H1 (cell line): Measurements from ENCODE around the gene NDRG4. TPM values are rescaled to one million over a fixed set of nuclear protein-coding genes. Genes with fewer than 3 reads are reported as not detected.
A peak's percentile ranks its signal among the peaks of the same experiment; 100 is the strongest.

Source experiments
- CTCF ChIA-PET: fragments of 300-600 bp; sonication (Branson Sonifier 250); formaldehyde crosslinking; loops from one replicate; lab custom pipeline; 2021; ENCODE audit not compliant: partially characterized antibody; lab: Charles Lee
- POLR2A ChIA-PET: fragments of 300-600 bp; sonication (Branson Sonifier 250); formaldehyde crosslinking; loops from one replicate; lab custom pipeline; 2021; ENCODE audit warnings: inconsistent platforms; ENCODE audit not compliant: partially characterized antibody; lab: Charles Lee
- DNase-seq, 2 experiments: peaks; one replicate each; pipeline versions ENCODE4 v3.0.0 to v3.0.0-alpha.2; 2010 to 2022; ENCODE audit warnings: low spot score in 2 of 2, low read depth in 1 of 2, mixed read lengths in 1 of 2
- FAIRE-seq: peaks from 2 replicates; lab custom pipeline; 2011; peaks lifted over from hg19 to GRCh38; lab: Jason Lieb, UNC
- H2AFZ ChIP-seq: 2 replicates; pipeline ENCODE4 v1.8.1; 2012; ENCODE audit warnings: low read length, inconsistent platforms
- H2AK5ac ChIP-seq: 2 replicates; pipeline ENCODE4 v1.6.1; 2013; ENCODE audit warnings: low read depth, low read length
- H2BK120ac ChIP-seq: replicated peaks from 2 replicates; pipeline ENCODE3; 2013; ENCODE audit warnings: low read depth, low read length, inconsistent platforms
- H2BK12ac ChIP-seq: 2 replicates; pipeline ENCODE4 v1.6.1; 2013; ENCODE audit warnings: low read depth, low read length
- H2BK15ac ChIP-seq: 2 replicates; pipeline ENCODE4 v1.6.1; 2013; ENCODE audit warnings: low read length
- H2BK20ac ChIP-seq: 2 replicates; pipeline ENCODE4 v1.6.1; 2013; ENCODE audit warnings: low read length
- H2BK5ac ChIP-seq: 2 replicates; pipeline ENCODE4 v1.6.1; 2013; ENCODE audit warnings: low read depth, low read length
- H3K14ac ChIP-seq: 2 replicates; pipeline ENCODE4 v1.6.1; 2013; ENCODE audit warnings: inconsistent platforms; ENCODE audit not compliant: insufficient read length
- H3K18ac ChIP-seq: 2 replicates; pipeline ENCODE4 v1.6.1; 2013; ENCODE audit warnings: low read length; ENCODE audit errors: extremely low read depth
- H3K23ac ChIP-seq: 2 replicates; pipeline ENCODE4 v1.6.1; 2013; ENCODE audit warnings: inconsistent platforms; ENCODE audit not compliant: insufficient read length
- H3K23me2 ChIP-seq: 2 replicates; pipeline ENCODE4 v1.6.1; 2013; ENCODE audit warnings: low read depth, low read length
- H3K27ac ChIP-seq: 2 replicates; pipeline ENCODE4 v1.6.1; 2011; ENCODE audit warnings: low read depth, low read length, inconsistent platforms
- H3K27me3 ChIP-seq, 4 experiments: replicated peaks in 1 of 4; 1 replicate in 1 of 4; 2 replicates in 3 of 4; pipeline versions ENCODE4 v1.6.1 to v1.8.1; 2011 to 2013; ENCODE audit warnings: low read length in 3 of 4, mild to moderate bottlenecking in 3 of 4, inconsistent platforms in 2 of 4, mixed read lengths in 2 of 4, moderate library complexity in 1 of 4; ENCODE audit not compliant: control insufficient read depth in 3 of 4, insufficient read depth in 3 of 4; ENCODE audit errors: extremely low read depth in 1 of 4
- H3K36me3 ChIP-seq, 4 experiments: 2 replicates each; pipeline versions ENCODE4 v1.6.1 to v1.8.1; 2011 to 2013; ENCODE audit warnings: mild to moderate bottlenecking in 4 of 4, low read length in 3 of 4, moderate library complexity in 2 of 4, control low read depth in 1 of 4, inconsistent platforms in 1 of 4; ENCODE audit not compliant: insufficient read depth in 4 of 4, control insufficient read depth in 2 of 4
- H3K4ac ChIP-seq: replicated peaks from 2 replicates; pipeline ENCODE3; 2013; ENCODE audit warnings: low read length, low read depth, mixed read lengths, inconsistent platforms; ENCODE audit not compliant: insufficient read length
- H3K4me1 ChIP-seq, 4 experiments: replicated peaks in 1 of 4; 1 replicate in 1 of 4; 2 replicates in 3 of 4; pipeline versions ENCODE4 v1.6.1 to v1.8.1; 2011 to 2013; ENCODE audit warnings: low read length in 3 of 4, inconsistent platforms in 2 of 4, mixed read lengths in 1 of 4; ENCODE audit not compliant: insufficient read depth in 4 of 4, control insufficient read depth in 3 of 4
- H3K4me2 ChIP-seq, 2 experiments: 2 replicates each; pipeline versions ENCODE4 v1.6.1 to v1.8.1; 2011 to 2013; ENCODE audit warnings: low read depth in 2 of 2, low read length in 2 of 2, control low read depth in 1 of 2, inconsistent platforms in 1 of 2, mild to moderate bottlenecking in 1 of 2; ENCODE audit not compliant: insufficient read depth in 1 of 2
- H3K4me3 ChIP-seq, 4 experiments: fragments of 200-600, 300-600 bp in 1 of 4; sonication (generic), shearing (Covaris generic), sonication (Bioruptor Twin) in 1 of 4; 2 replicates each; pipeline versions ENCODE4 v1.5.1 to v1.8.1; 2011 to 2016; ENCODE audit warnings: low read length in 4 of 4, low read depth in 3 of 4, control low read depth in 2 of 4, inconsistent platforms in 2 of 4, mild to moderate bottlenecking in 2 of 4, mixed read lengths in 1 of 4, moderate library complexity in 1 of 4; ENCODE audit not compliant: insufficient read depth in 2 of 4; ENCODE audit errors: extremely low read depth in 1 of 4
- H3K56ac ChIP-seq: replicated peaks from 2 replicates; pipeline ENCODE3; 2013; ENCODE audit warnings: low read depth, mild to moderate bottlenecking, mixed read lengths, low read length, inconsistent platforms; ENCODE audit not compliant: insufficient read length
- H3K79me1 ChIP-seq: 2 replicates; pipeline ENCODE4 v1.6.1; 2013; ENCODE audit warnings: low read depth, low read length, control low read depth
- H3K79me2 ChIP-seq, 2 experiments: 2 replicates each; pipeline versions ENCODE4 v1.6.1 to v1.8.1; 2012 to 2013; ENCODE audit warnings: low read length in 2 of 2, mild to moderate bottlenecking in 2 of 2, inconsistent platforms in 1 of 2; ENCODE audit not compliant: insufficient read depth in 2 of 2, control insufficient read depth in 1 of 2
- H3K9ac ChIP-seq, 4 experiments: replicated peaks in 1 of 4; 1 replicate in 1 of 4; 2 replicates in 3 of 4; pipeline versions ENCODE4 v1.6.1 to v1.8.1; 2011 to 2013; ENCODE audit warnings: low read depth in 3 of 4, low read length in 3 of 4, control low read depth in 2 of 4, mild to moderate bottlenecking in 2 of 4, moderate library complexity in 2 of 4, inconsistent platforms in 1 of 4; ENCODE audit errors: extremely low read depth in 1 of 4
- H3K9me3 ChIP-seq, 2 experiments: 2 replicates each; pipeline versions ENCODE4 v1.6.1 to v1.8.1; 2012 to 2013; ENCODE audit warnings: mild to moderate bottlenecking in 2 of 2, moderate library complexity in 2 of 2, control low read depth in 1 of 2, inconsistent platforms in 1 of 2, low read depth in 1 of 2, low read length in 1 of 2, mixed read lengths in 1 of 2; ENCODE audit not compliant: insufficient read depth in 2 of 2
- H4K20me1 ChIP-seq, 2 experiments: replicated peaks in 1 of 2; 2 replicates each; pipeline versions ENCODE3 to v1.8.1; 2011 to 2013; ENCODE audit warnings: inconsistent platforms in 2 of 2, low read length in 2 of 2, mild to moderate bottlenecking in 1 of 2; ENCODE audit not compliant: insufficient read depth in 2 of 2, control insufficient read depth in 1 of 2
- H4K5ac ChIP-seq: 2 replicates; pipeline ENCODE4 v1.6.1; 2013; ENCODE audit warnings: low read length, low read depth, mixed read lengths, inconsistent platforms; ENCODE audit not compliant: insufficient read length
- H4K8ac ChIP-seq: 2 replicates; pipeline ENCODE4 v1.8.0; 2013; ENCODE audit warnings: mild to moderate bottlenecking, moderate library complexity, low read length, inconsistent platforms; ENCODE audit not compliant: insufficient read depth; ENCODE audit errors: extremely low read depth
- H4K91ac ChIP-seq: replicated peaks from 2 replicates; pipeline ENCODE3; 2013; ENCODE audit warnings: low read length, mixed read lengths, inconsistent platforms; ENCODE audit not compliant: insufficient read length
- BRCA1 ChIP-seq: IDR thresholded peaks from 2 replicates; pipeline ENCODE4 v1.6.1; 2012; ENCODE audit warnings: low read depth, low read length, improper control_type of control experiment
- EP300 ChIP-seq, 2 experiments: IDR thresholded peaks; 1 replicate in 1 of 2; 2 replicates in 1 of 2; pipeline ENCODE4 v1.6.1; 2011 to 2012; ENCODE audit warnings: low read depth in 2 of 2, low read length in 2 of 2, mild to moderate bottlenecking in 2 of 2, borderline replicate concordance in 1 of 2, inconsistent platforms in 1 of 2, moderate library complexity in 1 of 2
- HDAC6 ChIP-seq: IDR thresholded peaks from one replicate; pipeline ENCODE4 v1.7.1; 2012; ENCODE audit warnings: low read depth, mild to moderate bottlenecking, inconsistent platforms, low read length, moderate library complexity
- KDM1A ChIP-seq: fragments of 200-600, 300-600 bp; sonication (generic); IDR thresholded peaks from 2 replicates; pipeline ENCODE4 v1.7.1; 2016; ENCODE audit warnings: mild to moderate bottlenecking, low read length, borderline replicate concordance
- NRF1 ChIP-seq: IDR thresholded peaks from 2 replicates; pipeline ENCODE4 v1.6.1; 2011; ENCODE audit warnings: mild to moderate bottlenecking, low read depth, low read length, improper control_type of control experiment
- TBP ChIP-seq: IDR thresholded peaks from 2 replicates; pipeline ENCODE4 v1.6.1; 2011; ENCODE audit warnings: low read depth, low read length, improper control_type of control experiment
- WGBS, 2 experiments: shearing (Covaris generic) in 1 of 2; methylation state at CpG; one replicate each; pipeline versions ENCODE4 v1.1.6 to v1.1.7; 2013 to 2015; ENCODE audit warnings: low lambda C conversion rate in 2 of 2, mixed read lengths in 2 of 2, inconsistent platforms in 1 of 2, low coverage in 1 of 2, missing lambda C conversion rate in 1 of 2; ENCODE audit not compliant: insufficient replicate concordance in 2 of 2, insufficient coverage in 1 of 2, insufficient read length in 1 of 2; ENCODE audit errors: extremely low coverage in 1 of 2, missing lambda C conversion rate in 1 of 2; 5-methylcytosine and 5-hydroxymethylcytosine counted together
- polyA plus RNA-seq, 7 experiments: library from polyadenylated mRNA; depleted of rRNA in 3 of 7; stranded (reverse) in 5 of 7; unstranded in 2 of 7; fragments of >200 nt in 5 of 7; fragments of 200-250 nt in 2 of 7; gene quantifications; 1 replicate in 5 of 7; 2 replicates in 1 of 7; 4 replicates in 1 of 7; pipeline versions ENCODE4 v1.2.1 to v1.2.3, GENCODE V29; 2011 to 2013; ENCODE audit warnings: missing spikeins in 2 of 7, mixed read lengths in 2 of 7
- total RNA-seq: library from RNA; stranded (reverse); fragmentation: NEBNext Ultra II Directional; extraction: Animal tissue kit (Norgen Biotek cat#: 25700); gene quantifications from 2 replicates; pipeline ENCODE4 v1.2.1, GENCODE V29; 2021
- TF ChIP-seq, protein P1 (sequence below): IDR thresholded peaks from 2 replicates; pipeline ENCODE4 v1.6.1; 2012; ENCODE audit warnings: low read length, inconsistent platforms
- TF ChIP-seq, protein P2 (sequence below): IDR thresholded peaks from 2 replicates; pipeline ENCODE4 v1.6.1; 2011; ENCODE audit warnings: low read depth, mild to moderate bottlenecking, low read length; ENCODE audit not compliant: insufficient read depth

The NDRG4 gene
- total and polyA plus RNA-seq, 2 of the 8 experiments (the other 6 are each of a cell fraction or from before 2014, with no cell fraction given) = 20.8 to 30.9 TPM

DNA sequence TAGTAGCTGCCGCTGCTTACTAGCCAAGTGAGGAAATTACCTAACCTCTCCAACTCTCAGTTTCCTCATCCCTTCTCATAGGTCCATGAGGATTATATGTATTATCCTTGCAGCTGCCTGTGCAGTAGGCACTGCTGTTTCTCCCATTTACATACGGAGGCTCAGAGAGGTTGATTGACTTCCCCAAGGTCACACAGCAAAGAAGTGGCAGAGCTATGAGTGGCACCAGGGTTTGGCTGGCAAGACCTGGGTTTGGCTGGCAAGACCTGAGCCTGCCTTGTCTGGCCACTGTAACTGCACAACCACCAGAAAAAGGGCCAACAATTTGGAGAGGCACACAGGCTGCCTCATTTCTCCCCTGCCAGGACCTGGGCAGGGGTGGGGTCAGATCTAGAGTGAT, 2.5 kb upstream of the NDRG4 start:
- Histone ChIP-seq H4K5ac (no peak overlapping the region), H3K27me3 (peaks cover 0 to 8% (median 6%) of the 10 kb centered on the region in 4 experiments; a peak in 4 of 7 replicates), H4K91ac (no peak overlapping the region), H3K4me1 (peaks cover 0 to 36% (median 24%) of the 10 kb centered on the region in 4 experiments; a peak in 6 of 7 replicates), H3K79me2 (no peaks in the 10 kb centered on the region), H3K9me3 (no peaks in the 10 kb centered on the region), H3K18ac (no peak overlapping the region), H3K4ac (no peak overlapping the region), H2AK5ac (no peak overlapping the region), H3K4me2 (no peak overlapping the region), H2BK20ac (no peak overlapping the region), H3K23me2 (peaks cover 20% of the 10 kb centered on the region), H3K4me3 (no peak overlapping the region), H3K36me3 (no peaks in the 10 kb centered on the region), H3K56ac (no peak overlapping the region), H3K9ac (no peak overlapping the region), H3K79me1 (no peaks in the 10 kb centered on the region), H2BK5ac (no peak overlapping the region), H4K8ac (no peak overlapping the region), H4K20me1 (no peaks in the 10 kb centered on the region), H3K23ac (no peak overlapping the region), H3K27ac (no peak overlapping the region), H2BK120ac (no peak overlapping the region), H2BK12ac (no peak overlapping the region), H3K14ac (no peak overlapping the region), H2BK15ac (no peak overlapping the region), H2AFZ (no peak overlapping the region)
- POLR2A ChIA-PET = interaction anchor here (1.6 kb wide), 1 partner anchor 9 kb away, joined by 3 read pairs; no protein-coding TSS in a partner anchor
- no peak for FAIRE-seq
- TF ChIP-seq HDAC6 (no peak), KDM1A (peak; percentile 91), TBP (no peak), NRF1 (no peak), EP300 (IDR thresholded peaks at IDR 0.05; ENCODE audit: borderline replicate concordance in 1 of 2, low read depth in 2 of 2, low read length in 2 of 2) (no peak), BRCA1 (no peak)
- TF ChIP-seq, protein P1, sequence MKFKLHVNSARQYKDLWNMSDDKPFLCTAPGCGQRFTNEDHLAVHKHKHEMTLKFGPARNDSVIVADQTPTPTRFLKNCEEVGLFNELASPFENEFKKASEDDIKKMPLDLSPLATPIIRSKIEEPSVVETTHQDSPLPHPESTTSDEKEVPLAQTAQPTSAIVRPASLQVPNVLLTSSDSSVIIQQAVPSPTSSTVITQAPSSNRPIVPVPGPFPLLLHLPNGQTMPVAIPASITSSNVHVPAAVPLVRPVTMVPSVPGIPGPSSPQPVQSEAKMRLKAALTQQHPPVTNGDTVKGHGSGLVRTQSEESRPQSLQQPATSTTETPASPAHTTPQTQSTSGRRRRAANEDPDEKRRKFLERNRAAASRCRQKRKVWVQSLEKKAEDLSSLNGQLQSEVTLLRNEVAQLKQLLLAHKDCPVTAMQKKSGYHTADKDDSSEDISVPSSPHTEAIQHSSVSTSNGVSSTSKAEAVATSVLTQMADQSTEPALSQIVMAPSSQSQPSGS = no peak
- TF ChIP-seq, protein P2, sequence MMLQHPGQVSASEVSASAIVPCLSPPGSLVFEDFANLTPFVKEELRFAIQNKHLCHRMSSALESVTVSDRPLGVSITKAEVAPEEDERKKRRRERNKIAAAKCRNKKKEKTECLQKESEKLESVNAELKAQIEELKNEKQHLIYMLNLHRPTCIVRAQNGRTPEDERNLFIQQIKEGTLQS = no peak
- WGBS, 2 experiments = 89% methylated on average over 2 of the region's 2 CpGs; no CpG with 5 or more reads in 1 of the 2 experiments
- CTCF ChIA-PET = interaction anchor here (0.6 to 1.6 kb wide), 6 partner anchors 10 to 161 kb away, joined by 3 to 6 read pairs (median 4); partner anchors contain the start of gene GINS3
- DNase-seq = no peak
